Keratinocyte (primary cell): ENCODE results near the gene KLRC1.
"Not testable (repeated sequence)": the region's sequence is repeated elsewhere in the genome, so short reads cannot be mapped to it uniquely, and the experiment has no call there.

Source experiments
- CTCF ChIP-seq, 3 experiments: IDR thresholded peaks in 1 of 3; conservative IDR thresholded peaks in 1 of 3; optimal IDR thresholded peaks in 1 of 3; 2 replicates in 2 of 3; 3 replicates in 1 of 3; pipeline versions ENCODE3 to v1.5.1; 2011; ENCODE audit warnings: low read length in 3 of 3, mild to moderate bottlenecking in 3 of 3, moderate library complexity in 2 of 3, control low read depth in 1 of 3, inconsistent platforms in 1 of 3; ENCODE audit not compliant: insufficient read depth in 2 of 3; ENCODE audit errors: extremely low read depth in 1 of 3
- EZH2 ChIP-seq: IDR thresholded peaks from one replicate; pipeline ENCODE4 v1.6.1; 2012; ENCODE audit warnings: inconsistent platforms, mild to moderate bottlenecking, low read length, moderate library complexity

- TF ChIP-seq CTCF (optimal IDR thresholded peaks at IDR 0.05 in 1 of 3, IDR thresholded peaks at IDR 0.05 in 1 of 3, conservative IDR thresholded peaks at IDR 0.05 in 1 of 3; ENCODE audit: extremely low read depth in 1 of 3, insufficient read depth in 2 of 3, low read length in 3 of 3); EZH2: not testable (repeated sequence)
Observed at GRCh38 chr12:10435816-10436215, 17.4 kb downstream of the KLRC1 start, which contains the start of gene KLRC2.
